GM13976 (cell line): Measurements from ENCODE around the gene CCDC148.

Source experiments
- DNase-seq: peaks from one replicate; pipeline ENCODE4 v3.0.0; 2012; ENCODE audit warnings: low spot score
- CTCF ChIP-seq: IDR thresholded peaks from 2 replicates; pipeline ENCODE4 v1.5.1; 2012; ENCODE audit warnings: borderline replicate concordance, mild to moderate bottlenecking; ENCODE audit not compliant: insufficient read depth; ENCODE audit errors: extremely low read depth, missing control alignments, control extremely low read depth
- in situ Hi-C: fragments of 300-500 bp; cut with MboI; formaldehyde crosslinking; loops from one replicate; pipeline ENCODE4 v1.12.0; 2022; ENCODE audit warnings: low sequenced_read_pairs, mixed read lengths, inconsistent platforms; ENCODE audit not compliant: unreplicated experiment

The CCDC148 gene

GRCh38 chr2:158321264-158321663 is 135.3 kb downstream of the CCDC148 start:
- TF ChIP-seq CTCF, result no peak
- no peak for DNase-seq
- in situ Hi-C loops, result no loop called here

- no peak for DNase-seq
- TF ChIP-seq CTCF, result no peak
- in situ Hi-C loops, result no loop called here
Measured at GRCh38 chr2:158319269-158319668, 137.3 kb downstream of the CCDC148 start.

GRCh38 chr2:158317642-158318041 is 138.9 kb downstream of the CCDC148 start:
- TF ChIP-seq CTCF, result no peak
- DNase-seq, result no peak
- in situ Hi-C loops, result no loop called here

GRCh38 chr2:158315803-158316414 is 140.6 kb downstream of the CCDC148 start:
- TF ChIP-seq CTCF, result no peak
- in situ Hi-C loops, result no loop called here
- no peak for DNase-seq

GRCh38 chr2:158315000-158315399 is 141.6 kb downstream of the CCDC148 start:
- no peak for DNase-seq
- no peak for TF ChIP-seq CTCF
- in situ Hi-C loops, result no loop called here

GRCh38 chr2:158313734-158314133 is 142.8 kb downstream of the CCDC148 start:
- no peak for DNase-seq
- in situ Hi-C loops, result no loop called here
- TF ChIP-seq CTCF, result no peak
